Mesenchymal stem cell (in vitro differentiated cells and primary cell): ENCODE results near the gene CPM. TPM values are rescaled to one million over a fixed set of nuclear protein-coding genes. Genes with fewer than 3 reads are reported as not detected.
A peak's percentile ranks its signal among the peaks of the same experiment; 100 is the strongest.

Experiments used
- DNase-seq: peaks from one replicate; pipeline ENCODE4 v3.0.0-alpha.2; 2013
- H2AFZ ChIP-seq: one replicate; pipeline ENCODE4 v1.6.1; 2013; ENCODE audit warnings: low read depth, mild to moderate bottlenecking, control low read depth, inconsistent platforms, low read length, moderate library complexity
- H2AK5ac ChIP-seq: 2 replicates; pipeline ENCODE4 v1.6.1; 2013; ENCODE audit warnings: low read length, moderate library complexity, mild to moderate bottlenecking, inconsistent platforms; ENCODE audit not compliant: severe bottlenecking
- H2BK120ac ChIP-seq: one replicate; pipeline ENCODE4 v1.6.1; 2013; ENCODE audit warnings: low read depth, mild to moderate bottlenecking, inconsistent platforms, low read length, moderate library complexity
- H2BK12ac ChIP-seq, 2 experiments: one replicate each; pipeline ENCODE4 v1.6.1; 2013; ENCODE audit warnings: inconsistent platforms in 2 of 2, low read length in 2 of 2, mild to moderate bottlenecking in 2 of 2, moderate library complexity in 2 of 2, control low read depth in 1 of 2
- H2BK15ac ChIP-seq: one replicate; pipeline ENCODE4 v1.6.1; 2013; ENCODE audit warnings: mild to moderate bottlenecking, low read depth, inconsistent platforms; ENCODE audit not compliant: poor library complexity, severe bottlenecking
- H2BK5ac ChIP-seq: 2 replicates; pipeline ENCODE4 v1.6.1; 2013; ENCODE audit warnings: low read depth, mild to moderate bottlenecking, low read length, control low read depth, inconsistent platforms; ENCODE audit not compliant: poor library complexity, severe bottlenecking
- H3K14ac ChIP-seq, 2 experiments: one replicate each; pipeline ENCODE4 v1.6.1; 2013; ENCODE audit warnings: inconsistent platforms in 2 of 2, low read length in 2 of 2, control low read depth in 1 of 2, mild to moderate bottlenecking in 1 of 2, moderate library complexity in 1 of 2
- H3K18ac ChIP-seq, 2 experiments: one replicate each; pipeline ENCODE4 v1.6.1; 2013; ENCODE audit warnings: inconsistent platforms in 2 of 2, low read length in 2 of 2, control low read depth in 1 of 2, low read depth in 1 of 2, mild to moderate bottlenecking in 1 of 2
- H3K23ac ChIP-seq, 2 experiments: one replicate each; pipeline ENCODE4 v1.6.1; 2013; ENCODE audit warnings: inconsistent platforms in 2 of 2, low read length in 2 of 2, mild to moderate bottlenecking in 2 of 2, moderate library complexity in 2 of 2, control low read depth in 1 of 2
- H3K27ac ChIP-seq: 2 replicates; pipeline ENCODE4 v1.5.1; 2013; ENCODE audit warnings: mild to moderate bottlenecking, moderate library complexity, low read length, control low read depth, inconsistent platforms; ENCODE audit not compliant: poor library complexity, severe bottlenecking
- H3K27me3 ChIP-seq, 2 experiments: 2 replicates each; pipeline versions ENCODE4 v1.6.1 to v1.7.0; 2013; ENCODE audit warnings: low read length in 2 of 2, mild to moderate bottlenecking in 2 of 2, moderate library complexity in 2 of 2, control low read depth in 1 of 2, inconsistent platforms in 1 of 2; ENCODE audit not compliant: control insufficient read depth in 1 of 2, insufficient read depth in 1 of 2
- H3K36me3 ChIP-seq, 2 experiments: 2 replicates each; pipeline versions ENCODE4 v1.6.1 to v1.7.0; 2013; ENCODE audit warnings: low read length in 2 of 2, control low read depth in 1 of 2, inconsistent platforms in 1 of 2, low read depth in 1 of 2, mild to moderate bottlenecking in 1 of 2; ENCODE audit not compliant: insufficient read depth in 2 of 2, control insufficient read depth in 1 of 2
- H3K4ac ChIP-seq, 2 experiments: one replicate each; pipeline ENCODE4 v1.6.1; 2013; ENCODE audit warnings: inconsistent platforms in 2 of 2, low read length in 2 of 2, mild to moderate bottlenecking in 2 of 2, moderate library complexity in 2 of 2, control low read depth in 1 of 2, low read depth in 1 of 2
- H3K4me1 ChIP-seq: 2 replicates; pipeline ENCODE4 v1.6.1; 2013; ENCODE audit warnings: low read depth, low read length, control low read depth; ENCODE audit not compliant: control insufficient read depth, insufficient read depth
- H3K4me2 ChIP-seq: 2 replicates; pipeline ENCODE4 v1.6.1; 2013; ENCODE audit warnings: low read length, mild to moderate bottlenecking, inconsistent platforms; ENCODE audit not compliant: poor library complexity, severe bottlenecking
- H3K4me3 ChIP-seq, 2 experiments: 2 replicates each; pipeline versions ENCODE4 v1.5.1 to v1.7.0; 2013; ENCODE audit warnings: low read length in 2 of 2, mild to moderate bottlenecking in 2 of 2, control low read depth in 1 of 2, low read depth in 1 of 2; ENCODE audit not compliant: insufficient read depth in 1 of 2
- H3K79me1 ChIP-seq: replicated peaks from 2 replicates; pipeline ENCODE4 v1.6.1; 2013; ENCODE audit warnings: mild to moderate bottlenecking, control low read depth, low read length, inconsistent platforms; ENCODE audit not compliant: poor library complexity, severe bottlenecking
- H3K9ac ChIP-seq: 2 replicates; pipeline ENCODE4 v1.7.0; 2013; ENCODE audit warnings: mild to moderate bottlenecking, low read length, moderate library complexity
- H3K9me3 ChIP-seq: 2 replicates; pipeline ENCODE4 v1.7.0; 2013; ENCODE audit warnings: mild to moderate bottlenecking, low read length; ENCODE audit not compliant: control insufficient read depth
- H4K8ac ChIP-seq: one replicate; pipeline ENCODE4 v1.6.1; 2013; ENCODE audit warnings: inconsistent platforms, mild to moderate bottlenecking, low read length, moderate library complexity
- H4K91ac ChIP-seq: one replicate; pipeline ENCODE4 v1.6.1; 2013; ENCODE audit warnings: mild to moderate bottlenecking, low read length, inconsistent platforms
- WGBS: methylation state at CpG from one replicate; pipeline ENCODE4 v1.1.7; 2013; ENCODE audit warnings: mixed read lengths; 5-methylcytosine and 5-hydroxymethylcytosine counted together
- polyA plus RNA-seq, 2 experiments: library from polyadenylated mRNA; stranded (reverse); fragments of 200-250 nt; gene quantifications; one replicate each; pipeline ENCODE4 v1.2.3, GENCODE V29; 2013

The CPM gene
- 0.22 TPM for polyA plus RNA-seq (2013, experiment 1 of 2)
- polyA plus RNA-seq (2013, experiment 2 of 2) = 0.26 TPM

- H3K4me3 ChIP-seq = peak within 1 kb of the TSS; percentile 62 to 87
- H2BK12ac ChIP-seq = no peak within 1 kb of the TSS
- no peaks in the 10 kb centered on the region for H3K36me3 ChIP-seq
- peaks cover 11% of the 10 kb centered on the region for H3K4me1 ChIP-seq
- H2BK15ac ChIP-seq = peak within 1 kb of the TSS; percentile 67
- H3K4ac ChIP-seq = peak within 1 kb of the TSS in 1 of 2 experiments; percentile 30
- H2BK120ac ChIP-seq = no peak within 1 kb of the TSS
- no peak within 1 kb of the TSS for H2AK5ac ChIP-seq
- H4K91ac ChIP-seq = no peak within 1 kb of the TSS
- 7% methylated on average over 95 of the region's 96 CpGs for WGBS
- DNase-seq = peak; percentile 28
- no peak within 1 kb of the TSS for H2BK5ac ChIP-seq
- no peaks in the 10 kb centered on the region for H3K79me1 ChIP-seq
- H2AFZ ChIP-seq = peak within 1 kb of the TSS; percentile 81
- peak within 1 kb of the TSS in 1 of 2 experiments; percentile 89 for H3K23ac ChIP-seq
- H3K27ac ChIP-seq = no peak within 1 kb of the TSS
- peak within 1 kb of the TSS in 1 of 2 experiments; percentile 11 for H3K18ac ChIP-seq
- H3K9me3 ChIP-seq = peaks cover 2% of the 10 kb centered on the region
- peak within 1 kb of the TSS; percentile 93 for H3K4me2 ChIP-seq
- peak within 1 kb of the TSS in 1 of 2 experiments; percentile 7 for H3K14ac ChIP-seq
- H3K9ac ChIP-seq = peak within 1 kb of the TSS; percentile 67
- no peak within 1 kb of the TSS for H4K8ac ChIP-seq
- peaks cover 8 to 17% of the 10 kb centered on the region in 2 experiments for H3K27me3 ChIP-seq
These were observed at the start of gene CPM for GRCh38 chr12:68932961-68933893. Gene CPM (minus strand): TSS chr12:68933171. CDS start chr12:68932837, 334 bp downstream.

DNA sequence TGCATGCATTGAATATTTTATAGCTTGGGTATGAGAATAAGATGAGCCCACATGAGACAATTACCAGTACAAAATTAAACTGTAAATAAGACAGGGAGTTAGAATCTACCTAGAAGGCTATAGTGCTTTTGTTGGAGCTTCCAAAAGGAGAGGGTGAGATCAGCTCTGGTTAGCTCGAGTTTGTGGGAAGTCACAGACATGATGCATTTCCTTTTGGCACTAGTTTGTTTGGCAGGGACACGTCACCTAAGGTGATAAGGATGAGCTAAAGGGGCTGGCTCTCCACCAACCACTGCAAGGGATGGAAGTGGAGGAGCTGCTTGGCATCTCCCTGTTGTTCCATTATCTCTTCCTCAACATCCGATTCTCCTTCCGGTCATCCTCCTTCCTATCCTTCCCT is 48.5 kb upstream of the CPM start:
- Histone ChIP-seq H3K14ac (no peak overlapping the region), H4K91ac (no peak overlapping the region), H3K9ac (no peak overlapping the region), H3K4ac (no peak overlapping the region), H3K23ac (no peak overlapping the region), H3K18ac (no peak overlapping the region), H3K9me3 (no peaks in the 10 kb centered on the region), H3K27me3 (peaks cover 0 to 30% of the 10 kb centered on the region in 2 experiments), H2AK5ac (no peak overlapping the region), H3K27ac (no peak overlapping the region), H2BK15ac (no peak overlapping the region), H3K4me3 (no peak overlapping the region), H2BK5ac (no peak overlapping the region), H2BK120ac (no peak overlapping the region), H3K36me3 (no peaks in the 10 kb centered on the region), H2BK12ac (no peak overlapping the region), H4K8ac (no peak overlapping the region), H3K4me1 (no peaks in the 10 kb centered on the region), H3K4me2 (no peak overlapping the region), H3K79me1 (no peaks in the 10 kb centered on the region), H2AFZ (no peak overlapping the region)
- WGBS = 20% methylated on average over 2 of the region's 4 CpGs
- DNase-seq = no peak

GRCh38 chr12:68980476-68981212 is 47.7 kb upstream of the CPM start:
- H3K9ac ChIP-seq = no peak overlapping the region
- no peak for DNase-seq
- peaks cover 3% of the 10 kb centered on the region for H3K4me1 ChIP-seq
- H3K4me2 ChIP-seq = no peak overlapping the region
- H3K14ac ChIP-seq = no peak overlapping the region
- H2BK15ac ChIP-seq = no peak overlapping the region
- no peak overlapping the region for H2BK12ac ChIP-seq
- H3K23ac ChIP-seq = no peak overlapping the region
- no peak overlapping the region for H3K4me3 ChIP-seq
- no peaks in the 10 kb centered on the region for H3K36me3 ChIP-seq
- H3K9me3 ChIP-seq = no peaks in the 10 kb centered on the region
- no peak overlapping the region for H3K18ac ChIP-seq
- no peak overlapping the region for H2BK120ac ChIP-seq
- peaks cover 0 to 26% of the 10 kb centered on the region in 2 experiments for H3K27me3 ChIP-seq
- no peak overlapping the region for H3K27ac ChIP-seq
- no peak overlapping the region for H4K91ac ChIP-seq
- H4K8ac ChIP-seq = no peak overlapping the region
- H2AFZ ChIP-seq = no peak overlapping the region
- WGBS = 86% methylated on average over 10 of the region's 10 CpGs
- no peak overlapping the region for H3K4ac ChIP-seq
- H2AK5ac ChIP-seq = no peak overlapping the region
- H2BK5ac ChIP-seq = no peak overlapping the region
- no peaks in the 10 kb centered on the region for H3K79me1 ChIP-seq

- H2BK15ac ChIP-seq = no peak overlapping the region
- no CpG with 5 or more reads among the region's 2 CpGs for WGBS
- H3K4ac ChIP-seq = no peak overlapping the region
- H3K4me3 ChIP-seq = no peak overlapping the region
- H4K8ac ChIP-seq = no peak overlapping the region
- no peaks in the 10 kb centered on the region for H3K79me1 ChIP-seq
- H3K36me3 ChIP-seq = no peaks in the 10 kb centered on the region
- no peak overlapping the region for H4K91ac ChIP-seq
- no peak overlapping the region for H2AK5ac ChIP-seq
- H3K23ac ChIP-seq = no peak overlapping the region
- H2BK120ac ChIP-seq = no peak overlapping the region
- DNase-seq = no peak
- H3K4me1 ChIP-seq = peaks cover 3% of the 10 kb centered on the region
- no peaks in the 10 kb centered on the region for H3K9me3 ChIP-seq
- H3K4me2 ChIP-seq = no peak overlapping the region
- H2BK5ac ChIP-seq = no peak overlapping the region
- H3K18ac ChIP-seq = no peak overlapping the region
- no peak overlapping the region for H3K27ac ChIP-seq
- H3K14ac ChIP-seq = no peak overlapping the region
- H2BK12ac ChIP-seq = no peak overlapping the region
- H2AFZ ChIP-seq = no peak overlapping the region
- peaks cover 0 to 19% of the 10 kb centered on the region in 2 experiments for H3K27me3 ChIP-seq
- H3K9ac ChIP-seq = no peak overlapping the region
These were observed 45.7 kb upstream of the CPM start for GRCh38 chr12:68978678-68979077.
